Measurements from ENCODE around the gene CCDC51.

Gene CCDC51

GRCh38 chr3:48416091-48416505 is 23.8 kb downstream of the CCDC51 start:
- DNase-seq (ENCODE audit: low read depth in 2 of 2), result no peak
- H3K4me3 ChIP-seq (replicated peaks in 1 of 2; ENCODE audit: low read depth in 2 of 2, low read length in 2 of 2), result no peak overlapping the region
- no peak for TF ChIP-seq CTCF (IDR thresholded peaks at IDR 0.05; ENCODE audit: low read depth, low read length)

GRCh38 chr3:48415251-48415953 is 24.5 kb downstream of the CCDC51 start:
- no peak for TF ChIP-seq CTCF (IDR thresholded peaks at IDR 0.05; ENCODE audit: low read depth, low read length)

GRCh38 chr3:48414376-48415250 is 25.3 kb downstream of the CCDC51 start:
- no peak for DNase-seq (ENCODE audit: low read depth in 2 of 2)
- TF ChIP-seq CTCF (IDR thresholded peaks at IDR 0.05; ENCODE audit: low read depth, low read length), result no peak
- no peak overlapping the region for H3K4me3 ChIP-seq (replicated peaks in 1 of 2; ENCODE audit: low read depth in 2 of 2, low read length in 2 of 2)

More at GRCh38 chr3:48415251-48415953, 24.5 kb downstream of the CCDC51 start:
- DNase-seq (ENCODE audit: low read depth in 2 of 2), result no peak
- H3K4me3 ChIP-seq (replicated peaks in 1 of 2; ENCODE audit: low read depth in 2 of 2, low read length in 2 of 2), result no peak overlapping the region

GRCh38 chr3:48413611-48414010 is 26.3 kb downstream of the CCDC51 start:
- no peak for TF ChIP-seq CTCF (IDR thresholded peaks at IDR 0.05; ENCODE audit: low read depth, low read length)
- DNase-seq (ENCODE audit: low read depth in 2 of 2), result no peak
- no peak overlapping the region for H3K4me3 ChIP-seq (replicated peaks in 1 of 2; ENCODE audit: low read depth in 2 of 2, low read length in 2 of 2)

- no peak overlapping the region for H3K4me3 ChIP-seq (replicated peaks in 1 of 2; ENCODE audit: low read depth in 2 of 2, low read length in 2 of 2)
- DNase-seq (ENCODE audit: low read depth in 2 of 2), result no peak
- no peak for TF ChIP-seq CTCF (IDR thresholded peaks at IDR 0.05; ENCODE audit: low read depth, low read length)
Observed at GRCh38 chr3:48413086-48413485, 26.8 kb downstream of the CCDC51 start.

GRCh38 chr3:48412375-48413001 is 27.4 kb downstream of the CCDC51 start:
- no peak for TF ChIP-seq CTCF (IDR thresholded peaks at IDR 0.05; ENCODE audit: low read depth, low read length)
- no peak for DNase-seq (ENCODE audit: low read depth in 2 of 2)
- no peak overlapping the region for H3K4me3 ChIP-seq (replicated peaks in 1 of 2; ENCODE audit: low read depth in 2 of 2, low read length in 2 of 2)
